CD4-positive, alpha-beta T cell treated with Interferon alpha-2 for 1 hour (primary cell): ENCODE data around the gene MAPK1IP1L.
"Not testable (repeated sequence)": the region's sequence is repeated elsewhere in the genome, so short reads cannot be mapped to it uniquely, and the experiment has no call there.

Experiments
- DNase-seq, 2 donors: peaks; one replicate each; pipeline ENCODE4 v3.0.0-alpha.2; 2020 to 2022

MAPK1IP1L gene

GRCh38 chr14:55051423-55052268 lies at the start of gene MAPK1IP1L:
TSS of gene MAPK1IP1L (plus strand) at chr14:55051647. CDS start at chr14:55061684, 10,037 bp downstream.
- peak; percentile 89 to 93 for DNase-seq

GRCh38 chr14:55005071-55005470 lies 46.4 kb upstream of the MAPK1IP1L start:
- no peak for DNase-seq

- DNase-seq, result no peak
Observed at GRCh38 chr14:55015006-55015405, 36.4 kb upstream of the MAPK1IP1L start.

- no peak for DNase-seq
Observed at GRCh38 chr14:55019968-55020554, 31.4 kb upstream of the MAPK1IP1L start.

- not testable (repeated sequence) for DNase-seq
Observed at GRCh38 chr14:55024365-55024764, 27.1 kb upstream of the MAPK1IP1L start.

GRCh38 chr14:55025948-55026347 lies 25.5 kb upstream of the MAPK1IP1L start:
- no peak for DNase-seq

- DNase-seq, result no peak
Observed at GRCh38 chr14:55026441-55026792, 25.0 kb upstream of the MAPK1IP1L start.

- peak; percentile 93 to 96 for DNase-seq
Observed at GRCh38 chr14:55026793-55027561, 24.5 kb upstream of the MAPK1IP1L start, which contains the start of the genes SOCS4 and WDHD1. TSS of gene SOCS4 (plus strand) at chr14:55027236. CDS start at chr14:55043042, 15,806 bp downstream. TSS of gene WDHD1 (minus strand) at chr14:55027099. CDS start at chr14:55026787, 312 bp downstream.

- no peak for DNase-seq
Observed at GRCh38 chr14:55028066-55028465, 23.4 kb upstream of the MAPK1IP1L start.

GRCh38 chr14:55028476-55028875 lies 23.0 kb upstream of the MAPK1IP1L start:
- DNase-seq, result no peak

- DNase-seq, result no peak
Observed at GRCh38 chr14:55031190-55031589, 20.3 kb upstream of the MAPK1IP1L start.

GRCh38 chr14:55037995-55038394 lies 13.5 kb upstream of the MAPK1IP1L start:
- DNase-seq, result not testable (repeated sequence)

GRCh38 chr14:55038708-55039107 lies 12.7 kb upstream of the MAPK1IP1L start:
- no peak for DNase-seq

GRCh38 chr14:55043528-55043927 lies 7.9 kb upstream of the MAPK1IP1L start:
- DNase-seq, result no peak

GRCh38 chr14:55045087-55045486 lies 6.4 kb upstream of the MAPK1IP1L start:
- no peak for DNase-seq

GRCh38 chr14:55047301-55048053 lies 4.0 kb upstream of the MAPK1IP1L start:
- no peak for DNase-seq

- no peak for DNase-seq
Observed at GRCh38 chr14:55048900-55049436, 2.5 kb upstream of the MAPK1IP1L start.

- no peak for DNase-seq
Observed at GRCh38 chr14:55051165-55051422, 353 bp upstream of the MAPK1IP1L start.

- DNase-seq, result no peak
Observed at GRCh38 chr14:55052269-55052930, 953 bp downstream of the MAPK1IP1L start.

- no peak for DNase-seq
Observed at GRCh38 chr14:55053018-55053417, 1.6 kb downstream of the MAPK1IP1L start.

GRCh38 chr14:55053500-55053899 lies 2.1 kb downstream of the MAPK1IP1L start:
- no peak for DNase-seq

- DNase-seq, result no peak
Observed at GRCh38 chr14:55054098-55054497, 2.7 kb downstream of the MAPK1IP1L start.
